Placental epithelial cell (primary cell): ENCODE measurements around the gene WDR19. TPM values are rescaled to one million over a fixed set of nuclear protein-coding genes. Genes with fewer than 3 reads are reported as not detected.

Experiments
- small RNA-seq: library from RNA; depleted of rRNA; stranded (forward); fragments of <200 nt; gene quantifications from one replicate; pipeline ENCODE3, GENCODE V24; 2012
- total RNA-seq: library from RNA; depleted of rRNA; stranded (reverse); fragments of >200 nt; gene quantifications from 2 replicates; pipeline ENCODE4 v1.2.3, GENCODE V29; 2012

The WDR19 gene
- total RNA-seq: 10.5 and 13.3 TPM in 2 replicates

GRCh38 chr4:39181905-39182638 lies at the start of gene WDR19:
TSS of gene WDR19 (plus strand) at chr4:39182529. CDS start at chr4:39182558, 29 bp downstream.

Small RNAs within 50 kb of the gene (small RNA-seq; reads per million reads assigned to genes)
- gene RNU6-32P: not detected

Other genes with a start within 250 kb of the WDR19 start
- gene TMEM156, start 150.1 kb upstream of the WDR19 start, total RNA-seq: not detected in 2 replicates
- gene KLHL5, start 120.3 kb upstream of the WDR19 start, total RNA-seq: 10.0 and 17.3 TPM in 2 replicates
- 44.5 and 54.2 TPM in 2 replicates for gene RFC1, start 183.8 kb downstream of the WDR19 start, total RNA-seq
- 0.39 and 0.54 TPM in 2 replicates for gene KLB, start 224.4 kb downstream of the WDR19 start, total RNA-seq